A549 (cell line): ENCODE results near the gene ANKRD39. TPM values are rescaled to one million over a fixed set of nuclear protein-coding genes. Genes with fewer than 3 reads are reported as not detected.

Source experiments
- ATAC-seq, 2 experiments: fragments of 200-7000 bp in 1 of 2; fragments of >200 bp in 1 of 2; cut with Nextera tagmentation in 1 of 2; cut with Tn5 transposase in 1 of 2; 3 replicates each; pipeline versions ENCODE4 v1.8.0 to v1.9.1; 2018 to 2020; ENCODE audit warnings: mild to moderate bottlenecking in 1 of 2, moderate library complexity in 1 of 2
- CTCF ChIA-PET: fragments of 300-600 bp; sonication (Branson Sonifier 250); formaldehyde crosslinking; extraction: SDS; loops from one replicate; lab custom pipeline; 2021; ENCODE audit warnings: antibody characterized with exemption, inconsistent platforms; lab: Yijun Ruan, JAX
- POLR2A ChIA-PET: fragments of 350-600 bp; formaldehyde crosslinking; extraction: SDS; loops from one replicate; lab custom pipeline; 2021; ENCODE audit warnings: antibody characterized with exemption, inconsistent platforms; lab: Yijun Ruan, JAX
- DNase-seq, 2 experiments: peaks; one replicate each; pipeline versions ENCODE4 v3.0.0 to v3.0.0-alpha.2; 2011 to 2016; ENCODE audit warnings: low read depth in 1 of 2, low spot score in 1 of 2
- FAIRE-seq: peaks from 2 replicates; lab custom pipeline; 2011; peaks lifted over from hg19 to GRCh38; lab: Jason Lieb, UNC
- H3K27ac ChIP-seq, 2 experiments: fragments of >200 bp; sonication (Bioruptor Twin); formaldehyde crosslinking; 3 replicates each; pipeline ENCODE4 v1.5.1; 2016 to 2017
- H3K4me1 ChIP-seq: fragments of >200 bp; sonication (Bioruptor Twin); formaldehyde crosslinking; 3 replicates; pipeline ENCODE4 v1.6.1; 2016
- H3K4me2 ChIP-seq: fragments of >200 bp; sonication (Bioruptor Twin); formaldehyde crosslinking; 3 replicates; pipeline ENCODE4 v1.6.1; 2016
- H3K4me3 ChIP-seq: fragments of >200 bp; sonication (Bioruptor Twin); formaldehyde crosslinking; 3 replicates; pipeline ENCODE4 v1.5.1; 2016
- H3K9me3 ChIP-seq: fragments of >200 bp; sonication (Bioruptor Twin); formaldehyde crosslinking; 3 replicates; pipeline ENCODE4 v1.6.1; 2016
- BHLHE40 ChIP-seq: IDR thresholded peaks from 2 replicates; pipeline ENCODE4 v1.6.1; 2012; ENCODE audit warnings: low read depth, low read length, inconsistent platforms
- CBX2 ChIP-seq: fragments of 200-600 bp; sonication (generic); IDR thresholded peaks from 2 replicates; pipeline ENCODE4 v1.6.1; 2016; ENCODE audit warnings: low read depth, mild to moderate bottlenecking, borderline replicate concordance
- CHD2 ChIP-seq: fragments of 150-350 bp; IDR thresholded peaks from 2 replicates; pipeline ENCODE4 v1.6.1; 2014; ENCODE audit warnings: low read length; ENCODE audit not compliant: partially characterized antibody
- CHD4 ChIP-seq: fragments of 200-600 bp; sonication (generic); IDR thresholded peaks from 2 replicates; pipeline ENCODE4 v1.6.1; 2016; ENCODE audit warnings: antibody characterized with exemption, mild to moderate bottlenecking, borderline replicate concordance
- EHF ChIP-seq: fragments of 250-450 bp; sonication (Bioruptor Pico); IDR thresholded peaks from 2 replicates; pipeline ENCODE4 v1.5.0; 2020; ENCODE audit warnings: mild to moderate bottlenecking
- EHMT2 ChIP-seq: fragments of 200-600 bp; sonication (generic); IDR thresholded peaks from 2 replicates; pipeline ENCODE4 v1.6.1; 2016; ENCODE audit warnings: antibody characterized with exemption, low read depth, mild to moderate bottlenecking, moderate library complexity
- ELK1 ChIP-seq: fragments of 150-350 bp; IDR thresholded peaks from 2 replicates; pipeline ENCODE4 v1.6.1; 2014; ENCODE audit warnings: low read depth, mild to moderate bottlenecking, low read length
- EP300 ChIP-seq, 2 experiments: fragments of >200 bp; sonication (Bioruptor Twin); formaldehyde crosslinking; IDR thresholded peaks; 2 replicates in 1 of 2; 3 replicates in 1 of 2; pipeline ENCODE4 v1.6.1; 2016 to 2017
- FOSB ChIP-seq: fragments of 250-450 bp; sonication (Bioruptor Pico); IDR thresholded peaks from 2 replicates; pipeline ENCODE4 v1.5.0; 2020; ENCODE audit warnings: mild to moderate bottlenecking, moderate library complexity
- GATA3 ChIP-seq: IDR thresholded peaks from 2 replicates; pipeline ENCODE4 v1.6.1; 2012; ENCODE audit warnings: borderline replicate concordance
- HDAC2 ChIP-seq: fragments of 200-600 bp; sonication (generic); IDR thresholded peaks from 2 replicates; pipeline ENCODE4 v1.6.1; 2016
- HES2 ChIP-seq: fragments of >200 bp; sonication (Bioruptor Twin); formaldehyde crosslinking; IDR thresholded peaks from 2 replicates; pipeline ENCODE4 v1.6.1; 2016
- HEYL ChIP-seq: fragments of 250-450 bp; sonication (Bioruptor Pico); IDR thresholded peaks from 2 replicates; pipeline ENCODE4 v1.8.0; 2021; ENCODE audit warnings: mild to moderate bottlenecking, moderate library complexity
- HOXA7 ChIP-seq: fragments of 250-450 bp; sonication (Bioruptor Pico); IDR thresholded peaks from 2 replicates; pipeline ENCODE4 v1.5.0; 2020; ENCODE audit warnings: mild to moderate bottlenecking, moderate library complexity
- HOXB13 ChIP-seq: fragments of 250-450 bp; sonication (Bioruptor Pico); IDR thresholded peaks from 2 replicates; pipeline ENCODE4 v1.5.0; 2020; ENCODE audit warnings: low read depth, mild to moderate bottlenecking, moderate library complexity
- JUNB ChIP-seq: fragments of >200 bp; sonication (Bioruptor Twin); formaldehyde crosslinking; IDR thresholded peaks from 2 replicates; pipeline ENCODE4 v1.6.1; 2016
- KDM1A ChIP-seq: fragments of 200-600 bp; sonication (generic); IDR thresholded peaks from 2 replicates; pipeline ENCODE4 v1.6.1; 2016; ENCODE audit warnings: low read depth, mild to moderate bottlenecking
- MAFK ChIP-seq: fragments of 450-650 bp; IDR thresholded peaks from 2 replicates; pipeline ENCODE4 v1.6.1; 2014; ENCODE audit not compliant: partially characterized antibody
- MAX ChIP-seq: IDR thresholded peaks from 2 replicates; pipeline ENCODE4 v1.6.1; 2012
- MYC ChIP-seq: IDR thresholded peaks from 2 replicates; pipeline ENCODE4 v1.6.1; 2012; ENCODE audit warnings: mild to moderate bottlenecking, inconsistent platforms, low read length, improper control_type of control experiment, borderline replicate concordance
- NPAS2 ChIP-seq: fragments of 250-450 bp; sonication (Bioruptor Pico); IDR thresholded peaks from 2 replicates; pipeline ENCODE4 v1.8.0; 2022; ENCODE audit warnings: mild to moderate bottlenecking, moderate library complexity, borderline replicate concordance
- NR3C1 ChIP-seq: fragments of >200 bp; sonication (Bioruptor Twin); formaldehyde crosslinking; IDR thresholded peaks from 3 replicates; pipeline ENCODE4 v1.6.1; 2017
- PBX3 ChIP-seq: IDR thresholded peaks from 2 replicates; pipeline ENCODE4 v1.6.1; 2012
- RCOR1 ChIP-seq: fragments of 150-350 bp; IDR thresholded peaks from 2 replicates; pipeline ENCODE4 v1.6.1; 2014; ENCODE audit warnings: antibody characterized with exemption, low read length, low read depth
- REST ChIP-seq: fragments of 200-600 bp; sonication (generic); IDR thresholded peaks from 2 replicates; pipeline ENCODE4 v1.6.1; 2016; ENCODE audit warnings: antibody characterized with exemption, mild to moderate bottlenecking, moderate library complexity
- RFX5 ChIP-seq: fragments of 450-650 bp; IDR thresholded peaks from 2 replicates; pipeline ENCODE4 v1.7.1; 2014; ENCODE audit warnings: antibody characterized with exemption, mild to moderate bottlenecking, moderate library complexity
- TP53 ChIP-seq: fragments of 250-450 bp; sonication (Bioruptor Pico); IDR thresholded peaks from 2 replicates; pipeline ENCODE4 v1.5.0; 2021; ENCODE audit warnings: mild to moderate bottlenecking, moderate library complexity
- ZNF302 ChIP-seq: fragments of 250-450 bp; sonication (Bioruptor Pico); IDR thresholded peaks from 2 replicates; pipeline ENCODE4 v1.9.0; 2021; ENCODE audit warnings: inconsistent platforms, mild to moderate bottlenecking, moderate library complexity
- ZSCAN20 ChIP-seq: fragments of 250-450 bp; sonication (Bioruptor Pico); IDR thresholded peaks from 2 replicates; pipeline ENCODE4 v1.8.0; 2022; ENCODE audit warnings: mild to moderate bottlenecking, moderate library complexity
- WGBS: methylation state at CpG from one replicate; pipeline ENCODE4 v1.1.6; 2017; ENCODE audit errors: missing lambda C conversion rate; 5-methylcytosine and 5-hydroxymethylcytosine counted together
- polyA plus RNA-seq, 4 experiments: library from polyadenylated mRNA; depleted of rRNA in 3 of 4; stranded (reverse); fragments of >200 nt; fragmentation: RNase III in 1 of 4; extraction: RNeasy Plus Mini Kit Qiagen cat#74134 plus additional on column Dnase treatment in 1 of 4; gene quantifications; 2 replicates in 3 of 4; 3 replicates in 1 of 4; pipeline ENCODE4 v1.2.3, GENCODE V29; 2011 to 2017

ANKRD39 gene
- polyA plus RNA-seq, 2 of the 4 experiments (the other 2 are of a cell fraction) = 6.3 to 16.4 TPM

GRCh38 chr2:96859681-96860064 is 1.9 kb upstream of the ANKRD39 start:
- TF ChIP-seq HOXA7 (CRISPR knock-in tag) = no peak
- no peak for TF ChIP-seq NR3C1
- no peak for TF ChIP-seq NPAS2 (CRISPR knock-in tag)
- no peak for TF ChIP-seq EHF (CRISPR knock-in tag)
- no peak for TF ChIP-seq HES2
- no peak for TF ChIP-seq CBX2
- TF ChIP-seq MAFK = no peak
- no peak for TF ChIP-seq PBX3
- no peak for TF ChIP-seq HEYL (CRISPR knock-in tag)
- no peak for TF ChIP-seq HOXB13 (CRISPR knock-in tag)
- TF ChIP-seq KDM1A = no peak
- no peak for TF ChIP-seq CHD2
- no peak for TF ChIP-seq EP300 (IDR thresholded peaks at IDR 0.05)
- no peak for TF ChIP-seq HDAC2
- no peak for TF ChIP-seq TP53
- TF ChIP-seq MYC = no peak
- TF ChIP-seq GATA3 = no peak
- no peak for TF ChIP-seq REST
- Histone ChIP-seq H3K27ac (no peak overlapping the region), H3K9me3 (no peaks in the 10 kb centered on the region), H3K4me3 (no peak overlapping the region), H3K4me2 (no peak overlapping the region), H3K4me1 (peaks cover 36% of the 10 kb centered on the region)
- no peak for DNase-seq
- FAIRE-seq = no peak
- CTCF ChIA-PET = interaction anchor here (0.7 to 5.6 kb wide), 4 partner anchors 8 to 1100 kb away, joined by 3 to 123 read pairs (median 31); partner anchors contain the start of gene ANKRD36
- 54% methylated on average over 4 of the region's 4 CpGs for WGBS
- ATAC-seq = no peak
- POLR2A ChIA-PET = no interaction called here

GRCh38 chr2:96859099-96859649 is 1.4 kb upstream of the ANKRD39 start:
- POLR2A ChIA-PET = interaction anchor here (2.5 kb wide), 1 partner anchor 9 kb away, joined by 30 read pairs; no protein-coding TSS in a partner anchor
- peak overlapping the region in 1 of 2 experiments; percentile 82; a peak in 1 of 6 replicates for H3K27ac ChIP-seq
- DNase-seq = no peak
- ATAC-seq = no peak
- CTCF ChIA-PET = interaction anchor here (0.6 to 5.6 kb wide), 10 partner anchors 9 to 253 kb away, joined by 3 to 123 read pairs (median 16); partner anchors contain the start of gene ANKRD36
- peaks cover 36% of the 10 kb centered on the region for H3K4me1 ChIP-seq
- peak overlapping the region; percentile 75; the same call in 1 of the 3 replicates for H3K4me2 ChIP-seq
- H3K4me3 ChIP-seq = no peak overlapping the region
- H3K9me3 ChIP-seq = no peaks in the 10 kb centered on the region
- TF ChIP-seq NPAS2 (CRISPR knock-in tag) (no peak), RCOR1 (no peak), RFX5 (no peak), JUNB (no peak), BHLHE40 (no peak), ZSCAN20 (CRISPR knock-in tag) (no peak), ELK1 (no peak), HEYL (CRISPR knock-in tag) (no peak), ZNF302 (CRISPR knock-in tag) (no peak), HDAC2 (no peak), HOXB13 (CRISPR knock-in tag) (no peak), NR3C1 (no peak), MAX (no peak), TP53 (no peak), EHMT2 (no peak), FOSB (CRISPR knock-in tag) (no peak), PBX3 (no peak), EP300 (IDR thresholded peaks at IDR 0.05) (no peak), CHD4 (no peak)
- 84% methylated on average over 11 of the region's 11 CpGs for WGBS
- FAIRE-seq = no peak
